ENCODE data around the gene MRPL37. TPM values are rescaled to one million over a fixed set of nuclear protein-coding genes. Genes with fewer than 3 reads are reported as not detected.

Gene MRPL37
- total and polyA plus RNA-seq, 5 donors, result 53.1 to 57.1 (median 55.7) TPM

DNA sequence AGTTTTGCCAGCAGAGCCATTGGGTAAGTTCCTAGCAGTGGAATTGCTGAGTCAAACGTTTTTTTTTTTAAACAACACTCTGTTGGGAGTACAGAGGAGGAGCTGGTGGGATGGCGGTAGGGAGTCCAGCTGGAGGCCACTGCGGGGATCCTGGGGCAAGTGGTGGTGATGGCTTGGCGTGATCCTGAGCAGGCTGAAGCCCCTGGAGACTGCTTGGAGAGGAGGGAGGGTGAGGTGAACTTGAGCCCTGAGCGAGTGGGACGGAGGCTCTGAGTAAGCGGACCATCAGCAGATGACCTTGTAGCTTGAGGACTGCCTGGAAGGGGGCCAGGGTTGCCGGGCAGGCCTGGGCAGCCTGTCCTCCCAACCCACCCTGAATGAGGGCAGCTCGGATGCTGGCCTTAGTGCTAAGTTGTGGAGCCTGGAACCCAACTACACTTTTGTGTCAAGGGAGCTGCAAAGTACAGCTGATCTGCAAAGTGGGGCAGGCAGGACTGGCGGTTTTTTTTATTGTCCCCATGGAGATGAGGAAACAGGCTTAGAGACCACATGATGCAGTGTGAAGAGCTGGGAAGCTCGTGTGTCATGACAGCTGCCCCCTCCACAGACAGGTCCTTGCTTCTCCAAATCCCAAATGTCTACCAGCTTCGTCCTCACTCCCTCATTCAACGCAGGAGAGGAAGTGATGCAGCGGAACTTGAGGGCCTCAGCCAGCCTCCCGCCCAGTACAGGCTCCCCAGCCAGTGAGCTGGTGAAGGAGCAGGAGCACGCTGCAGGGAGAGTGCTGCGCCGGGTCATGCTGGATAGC lies 20.2 kb downstream of the MRPL37 start:
- Histone ChIP-seq H3K4me1 (ENCODE audit: control insufficient read depth, insufficient read depth, low read length) (peaks cover 2% of the 10 kb centered on the region), H3K4me3 (ENCODE audit: low read length) (no peak overlapping the region), H3K27me3 (ENCODE audit: control insufficient read depth, insufficient read depth) (no peaks in the 10 kb centered on the region), H3K27ac (ENCODE audit: low read length) (peak overlapping the region; percentile 37), H3K9me3 (ENCODE audit: control insufficient read depth, low read length) (no peaks in the 10 kb centered on the region)
- 36% methylated on average over 18 of the region's 18 CpGs for WGBS
- peak; percentile 59 to 74 for ATAC-seq
- peak; percentile 69 to 86 (median 83) for DNase-seq
- intact Hi-C loops (cut with DNase I), result no loop called here

GRCh38 chr1:54221113-54221834 lies 21.3 kb downstream of the MRPL37 start:
- no peak for ATAC-seq
- 88% methylated on average over 12 of the region's 12 CpGs for WGBS
- no peak overlapping the region for H3K27ac ChIP-seq (ENCODE audit: low read length)
- intact Hi-C loops (cut with DNase I), result no loop called here
- H3K4me3 ChIP-seq (ENCODE audit: low read length), result no peak overlapping the region
- H3K27me3 ChIP-seq (ENCODE audit: control insufficient read depth, insufficient read depth), result no peaks in the 10 kb centered on the region
- H3K9me3 ChIP-seq (ENCODE audit: control insufficient read depth, low read length), result no peaks in the 10 kb centered on the region
- H3K4me1 ChIP-seq (ENCODE audit: control insufficient read depth, insufficient read depth, low read length), result peaks cover 2% of the 10 kb centered on the region
- no peak for DNase-seq

DNA sequence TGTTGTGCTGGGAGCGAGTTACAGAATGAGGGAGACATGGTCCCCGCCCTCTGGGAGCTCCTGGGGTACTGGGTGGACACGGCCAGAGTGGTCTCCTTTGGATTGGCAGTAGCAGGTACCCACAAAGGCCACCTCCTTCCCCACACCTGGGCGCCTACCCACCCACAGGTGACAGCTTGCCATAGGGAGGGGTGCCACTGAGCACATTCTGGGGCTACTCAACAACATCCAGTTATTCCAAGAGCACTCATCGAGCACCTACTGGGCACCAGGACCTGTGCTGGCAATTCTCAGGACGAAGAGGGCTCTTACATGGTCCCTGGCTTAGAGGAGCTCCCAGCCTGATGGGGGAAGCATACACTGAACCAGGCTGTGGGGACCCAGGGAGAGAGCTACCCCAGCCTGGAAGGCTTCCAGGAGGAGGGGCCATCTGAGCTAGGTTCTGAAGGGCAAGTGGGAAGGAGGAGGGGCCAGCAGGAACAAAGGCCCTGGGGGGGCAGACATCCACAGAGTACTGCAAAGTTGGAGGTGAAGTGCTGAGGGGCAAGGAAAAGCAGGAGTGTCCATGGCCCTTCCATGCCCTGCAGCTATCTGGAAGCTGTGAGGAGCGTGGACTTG lies 22.0 kb downstream of the MRPL37 start:
- no peak overlapping the region for H3K4me3 ChIP-seq (ENCODE audit: low read length)
- intact Hi-C loops (cut with DNase I), result no loop called here
- DNase-seq, result no peak
- peaks cover 2% of the 10 kb centered on the region for H3K4me1 ChIP-seq (ENCODE audit: control insufficient read depth, insufficient read depth, low read length)
- no peak for ATAC-seq
- no peaks in the 10 kb centered on the region for H3K9me3 ChIP-seq (ENCODE audit: control insufficient read depth, low read length)
- WGBS, result 95% methylated on average over 7 of the region's 7 CpGs
- no peaks in the 10 kb centered on the region for H3K27me3 ChIP-seq (ENCODE audit: control insufficient read depth, insufficient read depth)
- no peak overlapping the region for H3K27ac ChIP-seq (ENCODE audit: low read length)

DNA sequence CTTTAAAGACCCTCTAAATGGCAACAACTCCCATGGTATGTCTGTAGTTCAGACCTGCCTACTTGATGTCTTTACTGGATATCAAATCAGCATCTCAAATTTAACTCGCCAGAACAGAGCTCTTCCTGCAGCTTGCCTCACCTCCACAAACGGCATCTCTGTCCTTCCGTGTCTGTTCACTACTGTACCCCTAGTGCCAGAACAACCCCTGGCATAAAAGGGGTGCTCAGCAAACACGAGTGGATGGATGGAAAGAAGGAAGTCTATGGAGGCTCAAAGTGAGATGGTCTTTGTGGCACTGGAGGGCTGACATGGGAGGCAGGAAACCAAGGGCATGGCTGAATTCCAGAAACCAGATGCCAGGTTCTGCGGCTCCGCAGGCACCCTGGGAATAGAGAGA lies 22.7 kb downstream of the MRPL37 start:
- no peak overlapping the region for H3K4me3 ChIP-seq (ENCODE audit: low read length)
- no peaks in the 10 kb centered on the region for H3K27me3 ChIP-seq (ENCODE audit: control insufficient read depth, insufficient read depth)
- DNase-seq (no peak), ATAC-seq (no peak)
- 66% methylated on average over 6 of the region's 6 CpGs for WGBS
- intact Hi-C loops (cut with DNase I), result no loop called here
- peaks cover 2% of the 10 kb centered on the region for H3K4me1 ChIP-seq (ENCODE audit: control insufficient read depth, insufficient read depth, low read length)
- H3K27ac ChIP-seq (ENCODE audit: low read length), result no peak overlapping the region
- H3K9me3 ChIP-seq (ENCODE audit: control insufficient read depth, low read length), result no peaks in the 10 kb centered on the region

- Histone ChIP-seq H3K27ac (ENCODE audit: low read length) (no peak overlapping the region), H3K9me3 (ENCODE audit: control insufficient read depth, low read length) (no peaks in the 10 kb centered on the region), H3K4me1 (ENCODE audit: control insufficient read depth, insufficient read depth, low read length) (peaks cover 2% of the 10 kb centered on the region), H3K27me3 (ENCODE audit: control insufficient read depth, insufficient read depth) (no peaks in the 10 kb centered on the region), H3K4me3 (ENCODE audit: low read length) (no peak overlapping the region)
- DNase-seq, result no peak
- intact Hi-C loops (cut with DNase I), result no loop called here
- ATAC-seq, result no peak
- 92% methylated on average over 16 of the region's 16 CpGs for WGBS
Observed at GRCh38 chr1:54223441-54224202, 23.7 kb downstream of the MRPL37 start.

GRCh38 chr1:54224233-54224632 lies 24.3 kb downstream of the MRPL37 start:
- Histone ChIP-seq H3K27ac (ENCODE audit: low read length) (no peak overlapping the region), H3K27me3 (ENCODE audit: control insufficient read depth, insufficient read depth) (no peaks in the 10 kb centered on the region), H3K4me3 (ENCODE audit: low read length) (no peak overlapping the region), H3K9me3 (ENCODE audit: control insufficient read depth, low read length) (no peaks in the 10 kb centered on the region), H3K4me1 (ENCODE audit: control insufficient read depth, insufficient read depth, low read length) (peaks cover 2% of the 10 kb centered on the region)
- ATAC-seq (no peak), DNase-seq (no peak)
- intact Hi-C loops (cut with DNase I), result no loop called here
- 84% methylated on average over 6 of the region's 6 CpGs for WGBS

GRCh38 chr1:54225378-54225777 lies 25.4 kb downstream of the MRPL37 start:
- intact Hi-C loops (cut with DNase I), result no loop called here

GRCh38 chr1:54225986-54226559 lies 26.1 kb downstream of the MRPL37 start:
- Histone ChIP-seq H3K9me3 (ENCODE audit: control insufficient read depth, low read length) (no peaks in the 10 kb centered on the region), H3K27me3 (ENCODE audit: control insufficient read depth, insufficient read depth) (no peaks in the 10 kb centered on the region), H3K4me3 (ENCODE audit: low read length) (no peak overlapping the region), H3K27ac (ENCODE audit: low read length) (no peak overlapping the region), H3K4me1 (ENCODE audit: control insufficient read depth, insufficient read depth, low read length) (no peaks in the 10 kb centered on the region)
- ATAC-seq (no peak), DNase-seq (peak in 1 of 3 donors; percentile 41)
- intact Hi-C loops (cut with DNase I), result no loop called here
- WGBS, result 89% methylated on average over 20 of the region's 20 CpGs

More at GRCh38 chr1:54225378-54225777, 25.4 kb downstream of the MRPL37 start:
- WGBS, result 87% methylated on average over 6 of the region's 6 CpGs
- ATAC-seq (no peak), DNase-seq (no peak)
- no peaks in the 10 kb centered on the region for H3K4me1 ChIP-seq (ENCODE audit: control insufficient read depth, insufficient read depth, low read length)
- no peaks in the 10 kb centered on the region for H3K27me3 ChIP-seq (ENCODE audit: control insufficient read depth, insufficient read depth)
- H3K4me3 ChIP-seq (ENCODE audit: low read length), result no peak overlapping the region
- H3K27ac ChIP-seq (ENCODE audit: low read length), result no peak overlapping the region
- no peaks in the 10 kb centered on the region for H3K9me3 ChIP-seq (ENCODE audit: control insufficient read depth, low read length)

- DNase-seq, result peak in 1 of 3 donors; percentile 27
- H3K27me3 ChIP-seq (ENCODE audit: control insufficient read depth, insufficient read depth), result no peaks in the 10 kb centered on the region
- H3K4me3 ChIP-seq (ENCODE audit: low read length), result no peak overlapping the region
- peak in 1 of 2 donors; percentile 34 for ATAC-seq
- no peak overlapping the region for H3K27ac ChIP-seq (ENCODE audit: low read length)
- intact Hi-C loops (cut with DNase I), result no loop called here
- 66% methylated on average over 8 of the region's 8 CpGs for WGBS
- no peaks in the 10 kb centered on the region for H3K4me1 ChIP-seq (ENCODE audit: control insufficient read depth, insufficient read depth, low read length)
- no peaks in the 10 kb centered on the region for H3K9me3 ChIP-seq (ENCODE audit: control insufficient read depth, low read length)
Observed at GRCh38 chr1:54227091-54227602, 27.2 kb downstream of the MRPL37 start.

DNA sequence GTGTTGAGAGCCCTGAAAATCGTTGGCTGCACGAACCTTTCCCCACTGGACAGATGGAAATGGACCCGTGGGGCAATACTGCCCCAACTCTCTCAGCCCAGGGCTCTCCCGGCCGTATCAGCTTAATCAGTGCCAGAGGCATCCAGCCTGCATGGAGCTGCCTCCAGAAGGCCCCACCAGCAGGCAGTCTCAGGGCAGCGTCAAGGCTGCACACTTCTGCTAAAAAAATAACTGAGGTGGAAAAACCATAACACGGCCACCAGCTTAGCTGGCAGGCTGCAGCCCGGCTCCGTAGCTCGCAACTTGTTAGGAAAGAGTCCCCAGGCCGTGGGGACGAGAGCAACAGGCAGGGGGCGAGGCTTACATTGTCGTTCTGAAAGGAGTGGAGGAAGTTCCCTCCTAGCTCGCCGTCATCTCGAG lies 27.9 kb downstream of the MRPL37 start:
- Histone ChIP-seq H3K9me3 (ENCODE audit: control insufficient read depth, low read length) (no peaks in the 10 kb centered on the region), H3K27ac (ENCODE audit: low read length) (no peak overlapping the region), H3K4me1 (ENCODE audit: control insufficient read depth, insufficient read depth, low read length) (no peaks in the 10 kb centered on the region), H3K27me3 (ENCODE audit: control insufficient read depth, insufficient read depth) (no peaks in the 10 kb centered on the region), H3K4me3 (ENCODE audit: low read length) (no peak overlapping the region)
- no peak for ATAC-seq
- DNase-seq, result no peak
- intact Hi-C loops (cut with DNase I), result no loop called here
- WGBS, result 68% methylated on average over 17 of the region's 17 CpGs

Measured in right cardiac atrium (tissue), 5 donors.